HG03565 (cell line): Measurements from ENCODE around the gene FPR1.
"Not testable (repeated sequence)": the region's sequence is repeated elsewhere in the genome, so short reads cannot be mapped to it uniquely, and the experiment has no call there.

Experiments used
- ATAC-seq: cut with Tn5 transposase; IDR thresholded peaks from one replicate; pipeline ENCODE4 v1.9.1; 2021; ENCODE audit warnings: mild to moderate bottlenecking, moderate library complexity; ENCODE audit not compliant: unreplicated experiment

FPR1 gene

DNA sequence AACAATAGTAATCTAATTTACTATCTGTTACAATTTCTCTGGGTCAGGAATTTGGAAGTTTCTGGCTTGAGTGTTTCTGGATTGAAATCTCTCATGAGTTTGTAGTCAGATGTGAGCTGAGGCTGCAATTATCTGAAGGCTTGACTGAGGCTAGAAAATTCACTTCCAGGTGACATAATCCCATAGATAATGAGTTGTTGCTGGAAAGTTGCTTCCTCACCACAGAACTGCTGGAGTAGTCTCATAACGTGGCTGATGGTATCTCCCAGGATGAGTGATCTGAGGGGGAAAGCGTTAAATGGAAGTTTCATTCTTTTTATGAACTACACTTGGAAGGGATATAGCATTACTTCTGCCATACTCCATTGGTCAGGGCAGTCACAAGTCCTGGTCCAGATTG lies 28.0 kb upstream of the FPR1 start:
- ATAC-seq: no peak

DNA sequence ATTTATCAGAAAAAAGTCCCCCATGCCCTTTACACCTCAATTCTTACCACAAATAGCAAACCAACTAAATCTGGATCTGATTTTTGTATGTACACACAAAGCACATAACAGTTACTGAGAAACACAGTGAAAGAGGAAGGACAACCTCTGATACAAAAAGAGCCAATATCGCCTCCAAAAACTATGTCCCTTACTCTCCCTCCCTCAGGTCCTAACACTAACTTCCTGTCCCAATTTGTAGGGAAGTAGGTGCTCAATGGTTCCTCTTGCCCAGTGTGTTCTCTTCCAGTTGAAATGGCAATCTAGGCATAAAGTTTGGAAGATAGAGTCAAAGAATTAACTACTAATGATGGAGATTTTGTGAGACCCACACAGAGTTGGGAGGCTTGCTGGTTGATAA lies 27.5 kb upstream of the FPR1 start:
- no peak for ATAC-seq

GRCh38 chr19:51777570-51778462 lies 26.1 kb upstream of the FPR1 start:
- ATAC-seq: no peak

DNA sequence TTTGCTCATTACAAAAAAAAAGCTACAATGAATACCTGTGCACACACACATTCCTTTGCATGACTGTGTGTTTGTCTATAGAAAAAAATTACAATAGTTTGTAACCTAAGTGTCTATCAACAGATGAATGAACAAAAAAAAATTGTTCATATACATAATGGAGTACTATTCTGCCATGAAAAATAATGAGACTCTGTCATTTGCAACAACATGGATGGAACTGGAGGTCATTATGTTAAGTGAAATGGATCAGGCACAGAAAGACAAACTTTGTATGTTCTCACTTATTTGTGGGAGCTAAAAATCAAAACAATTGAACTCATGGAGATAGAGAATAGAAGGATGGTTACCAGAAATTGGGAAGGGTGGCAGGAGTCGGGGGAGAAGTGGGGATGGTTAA lies 24.9 kb upstream of the FPR1 start:
- not testable (repeated sequence) for ATAC-seq

- no peak for ATAC-seq
These were observed 21.3 kb upstream of the FPR1 start for GRCh38 chr19:51772977-51773376.

DNA sequence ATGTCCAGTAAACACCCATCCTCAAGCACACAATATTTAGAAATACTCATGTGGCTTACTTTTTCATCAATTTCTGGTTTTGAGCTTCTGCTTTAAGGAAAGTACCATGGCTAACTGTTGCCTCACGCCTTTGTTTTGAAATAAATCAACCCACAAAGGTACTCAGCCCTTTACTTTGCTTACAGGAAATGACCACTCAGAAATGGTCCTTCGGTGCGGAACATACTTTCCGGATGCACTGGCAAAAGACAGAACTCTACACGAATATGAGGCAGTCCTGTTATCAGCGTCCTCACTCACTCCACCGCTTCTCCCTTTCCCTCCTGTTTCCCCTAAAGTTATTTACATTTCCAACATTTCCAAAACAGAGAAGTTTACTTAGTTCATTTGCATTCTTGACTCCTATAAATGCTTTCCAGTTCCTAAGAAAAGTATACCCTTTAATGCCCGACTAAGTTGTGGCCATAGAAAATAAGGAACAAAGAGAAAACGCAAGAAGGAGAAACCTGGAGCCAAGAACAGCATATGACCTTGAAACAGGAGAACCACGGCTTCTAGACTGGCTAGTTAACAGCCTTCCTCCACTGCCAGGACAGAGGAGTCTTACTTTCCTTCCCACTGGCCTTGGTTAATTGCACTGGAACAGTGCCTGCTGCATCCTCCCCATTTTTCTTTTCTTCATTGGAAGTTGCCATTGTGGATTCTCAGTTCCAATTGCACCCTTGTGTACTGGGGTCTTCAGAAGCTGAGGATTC lies 19.9 kb upstream of the FPR1 start:
- ATAC-seq: no peak

DNA sequence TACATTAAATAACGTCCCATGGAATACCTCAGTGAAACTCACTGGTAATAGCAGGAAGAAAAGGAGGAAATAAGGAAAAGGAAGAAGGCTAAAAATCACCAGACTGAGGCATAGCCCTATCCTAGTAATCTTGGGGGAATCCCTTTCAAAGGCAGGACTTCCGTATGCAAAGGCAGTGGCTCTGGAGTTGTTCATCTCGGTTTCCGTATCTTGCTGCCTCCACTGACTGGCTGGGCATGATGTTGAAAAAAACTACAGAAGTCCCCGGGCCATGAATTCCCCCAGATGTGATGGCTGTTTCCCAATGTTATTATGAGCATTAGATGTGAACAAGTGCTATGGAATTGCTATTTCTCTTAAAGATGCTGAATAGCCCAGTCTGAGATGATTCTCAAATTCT lies 14.8 kb upstream of the FPR1 start:
- no peak for ATAC-seq

DNA sequence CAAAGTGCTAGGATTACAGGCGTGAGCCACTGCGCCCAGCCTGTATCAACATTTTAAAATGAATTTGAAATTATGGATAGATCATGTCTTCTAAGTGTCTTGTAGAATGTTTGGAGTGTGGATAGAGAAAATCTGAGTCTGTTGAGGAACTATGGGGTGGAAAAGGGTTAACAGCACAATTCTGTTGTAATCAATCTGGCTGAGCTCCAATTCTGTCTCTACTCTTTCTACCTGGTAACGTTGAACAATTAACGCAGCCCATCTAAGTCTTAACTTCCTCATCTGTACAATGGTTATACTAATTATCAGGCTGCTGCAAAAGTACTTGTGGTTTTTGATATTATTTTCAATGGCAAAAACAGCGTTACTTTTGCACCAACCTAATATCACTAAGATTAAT lies 13.4 kb upstream of the FPR1 start:
- no peak for ATAC-seq

DNA sequence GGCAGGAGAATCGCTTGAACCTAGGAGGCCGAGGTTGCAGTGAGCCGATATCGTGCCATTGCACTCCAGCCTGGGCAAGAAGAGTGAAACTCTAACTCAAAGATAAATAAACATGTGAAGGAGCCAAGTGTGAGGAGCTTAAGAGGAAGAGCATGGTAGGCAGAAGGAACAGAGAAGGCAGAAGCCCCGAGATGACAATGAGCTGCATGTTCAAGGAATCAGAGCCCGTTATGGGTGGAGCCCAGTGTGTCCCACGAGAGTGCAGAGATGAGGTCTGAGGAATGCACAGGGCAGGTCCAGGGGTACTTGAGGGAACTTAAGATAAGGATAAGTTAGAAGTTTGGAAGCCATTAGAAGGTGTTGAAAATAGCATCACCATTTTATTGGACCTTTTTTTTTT lies 10.0 kb upstream of the FPR1 start:
- ATAC-seq: no peak

DNA sequence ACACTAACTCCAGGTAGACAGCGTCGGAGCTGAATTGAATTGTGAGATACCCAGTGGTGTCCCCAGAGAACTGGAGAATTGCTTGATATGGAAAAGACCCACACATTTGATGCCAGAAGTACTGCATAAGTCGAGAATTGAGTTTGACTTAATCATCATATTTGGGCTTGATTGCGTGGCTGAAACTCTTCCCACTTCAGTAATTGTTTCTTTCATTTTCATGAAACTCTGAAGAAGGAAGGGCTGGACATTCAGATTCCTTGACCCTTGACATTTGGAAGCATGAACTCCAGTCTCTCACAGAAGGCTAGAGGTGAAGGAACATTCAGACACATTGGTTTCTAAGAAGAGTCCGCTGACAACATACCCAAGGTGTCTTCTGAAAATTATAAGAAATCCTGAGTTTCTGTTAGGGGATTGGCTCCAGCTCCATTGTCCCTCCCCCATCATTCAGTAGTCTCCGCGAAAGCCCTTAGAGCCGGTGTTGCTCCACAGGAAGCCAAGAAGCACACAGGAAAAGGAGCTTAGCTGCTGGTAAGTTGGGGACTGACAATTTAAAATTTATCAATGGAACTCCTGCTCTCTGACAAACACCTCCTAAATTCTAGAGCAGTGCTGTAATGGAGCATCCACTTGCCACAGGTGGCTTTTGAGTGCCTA lies 9.1 kb upstream of the FPR1 start, which contains the start of gene FPR2:
TSS of gene FPR2 (plus strand) at position 484 of the 660 bp plus-strand sequence. CDS start 7,479 bp downstream, outside the sequence.
- no peak for ATAC-seq

DNA sequence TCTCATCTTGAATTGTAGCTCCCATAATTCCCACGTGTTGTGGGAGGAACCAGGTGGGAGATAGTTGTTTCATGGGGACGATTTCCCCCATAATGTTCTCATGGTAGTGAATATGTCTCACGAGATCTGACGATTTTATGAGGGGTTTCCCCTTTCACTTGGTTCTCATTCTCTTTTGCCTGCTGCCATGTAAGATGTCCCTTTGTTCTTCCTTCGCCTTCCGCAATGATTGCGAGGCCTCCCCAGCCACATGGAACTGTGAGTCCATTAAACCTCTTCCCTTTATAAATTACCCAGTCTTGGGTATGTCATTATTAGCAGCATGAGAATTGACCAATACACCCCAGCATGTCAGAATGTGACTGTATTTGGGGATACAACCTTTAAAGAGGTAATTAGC lies 3.9 kb upstream of the FPR1 start:
- ATAC-seq: no peak

GRCh38 chr19:51754770-51755169 lies 3.1 kb upstream of the FPR1 start:
- no peak for ATAC-seq

GRCh38 chr19:51754109-51754508 lies 2.4 kb upstream of the FPR1 start:
- no peak for ATAC-seq

DNA sequence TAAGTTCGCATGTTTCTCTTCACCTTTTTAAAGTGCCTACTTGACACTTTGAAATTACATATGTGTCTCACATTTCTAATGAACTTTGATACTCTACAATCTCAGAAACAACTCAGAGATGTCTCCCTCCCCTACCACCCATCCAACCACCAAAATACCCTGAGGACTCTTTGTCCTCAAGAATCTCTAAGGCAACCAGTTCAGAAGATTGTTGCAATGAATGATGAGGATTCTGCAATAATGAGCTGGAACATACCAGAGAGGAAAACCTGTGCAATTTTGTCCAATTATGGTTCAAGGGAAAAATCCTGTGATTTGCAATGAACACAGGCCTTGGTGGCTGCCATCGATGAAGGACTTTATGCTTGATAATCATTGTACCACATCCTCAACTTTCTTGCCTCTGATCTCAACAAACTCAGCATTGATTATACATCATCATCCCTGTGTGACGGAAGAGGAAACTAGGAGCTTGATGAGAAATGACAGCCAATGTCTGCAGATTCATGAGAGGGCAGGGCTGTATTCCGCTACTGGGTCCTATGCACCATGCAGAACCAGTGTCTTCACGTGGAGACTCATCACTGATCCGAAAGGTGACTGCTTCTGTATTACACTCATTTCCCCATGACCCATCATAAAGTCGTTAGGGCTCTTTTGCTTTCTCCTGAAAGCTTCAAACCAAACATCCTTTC lies 1.1 kb downstream of the FPR1 start:
- ATAC-seq: no peak

DNA sequence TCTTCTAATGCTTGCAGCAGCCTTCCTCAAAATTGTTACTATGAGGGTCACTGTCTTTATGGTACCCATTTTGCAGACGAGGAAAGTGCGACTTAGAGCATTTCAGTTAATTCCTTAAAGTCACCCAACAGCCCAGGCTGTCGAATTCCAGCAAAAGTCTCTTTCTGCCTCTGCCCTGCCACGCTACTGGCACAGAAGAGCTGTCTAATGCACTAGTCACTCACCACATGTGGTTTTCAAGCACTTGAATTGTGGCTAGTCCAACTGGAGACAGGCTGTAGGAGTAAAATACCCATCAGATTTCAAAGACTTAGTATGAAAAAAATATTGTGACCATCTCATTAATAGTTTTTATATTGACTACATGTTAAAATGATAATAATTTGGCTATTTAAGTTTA lies 1.7 kb downstream of the FPR1 start:
- no peak for ATAC-seq

DNA sequence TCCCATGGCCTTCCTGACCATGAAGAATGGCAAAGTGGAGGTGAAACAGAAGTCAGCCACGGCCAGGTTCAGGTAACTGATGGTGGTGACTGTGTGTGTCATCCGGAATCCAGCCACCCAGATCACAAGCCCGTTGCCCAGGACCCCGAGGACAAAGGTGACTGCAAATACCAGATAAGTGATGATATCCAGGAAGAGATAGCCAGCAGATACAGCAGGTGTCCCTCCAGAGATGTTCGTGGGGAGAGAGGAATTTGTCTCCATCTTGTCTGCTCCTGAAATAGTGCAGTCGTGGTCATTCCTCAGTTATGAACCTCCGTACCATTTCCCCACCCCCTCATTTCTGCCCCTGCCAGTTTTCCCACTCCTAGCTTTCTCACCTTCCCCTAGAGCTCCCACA lies 4.9 kb downstream of the FPR1 start:
- ATAC-seq: no peak

DNA sequence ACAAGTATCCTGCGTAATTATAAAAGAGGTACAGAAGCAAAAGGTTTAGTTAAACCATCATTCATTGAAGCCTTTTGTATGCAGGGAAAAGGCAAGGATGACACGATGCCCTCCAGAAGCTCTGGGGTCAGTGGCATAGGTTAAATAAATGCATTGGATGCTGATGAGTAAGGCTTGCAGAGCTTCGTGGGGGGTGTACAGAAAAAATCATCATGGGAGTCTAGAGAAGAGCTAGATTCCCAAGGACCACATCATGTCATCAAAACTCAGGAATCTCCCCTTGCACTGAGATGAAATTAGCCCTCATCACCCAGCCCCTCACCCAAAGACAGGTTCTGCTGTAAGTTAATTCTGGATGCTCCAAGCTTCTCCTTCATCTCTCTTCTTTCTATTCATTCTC lies 8.3 kb downstream of the FPR1 start:
- ATAC-seq: no peak

DNA sequence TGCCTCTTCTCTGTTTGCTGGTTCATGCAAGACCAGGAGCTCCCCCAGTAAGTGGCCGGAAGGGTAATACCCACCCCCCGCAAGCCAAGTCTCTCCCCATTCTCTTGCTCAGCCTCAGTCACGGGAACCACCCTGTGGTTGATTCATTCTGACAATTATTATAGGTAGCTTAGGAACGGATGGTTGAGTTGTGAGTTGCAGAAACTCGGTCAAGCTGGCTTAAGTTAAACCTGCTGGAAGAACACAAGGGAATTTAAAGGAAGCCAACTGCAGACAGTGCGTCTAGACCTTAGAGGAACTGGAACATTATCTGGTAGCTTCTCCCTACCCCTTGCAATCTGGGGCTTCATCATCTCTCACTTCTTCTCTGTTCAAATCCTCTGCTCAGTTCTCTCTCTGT lies 8.9 kb downstream of the FPR1 start:
- no peak for ATAC-seq

- ATAC-seq: no peak
These were observed 11.3 kb downstream of the FPR1 start for GRCh38 chr19:51740356-51740755.

DNA sequence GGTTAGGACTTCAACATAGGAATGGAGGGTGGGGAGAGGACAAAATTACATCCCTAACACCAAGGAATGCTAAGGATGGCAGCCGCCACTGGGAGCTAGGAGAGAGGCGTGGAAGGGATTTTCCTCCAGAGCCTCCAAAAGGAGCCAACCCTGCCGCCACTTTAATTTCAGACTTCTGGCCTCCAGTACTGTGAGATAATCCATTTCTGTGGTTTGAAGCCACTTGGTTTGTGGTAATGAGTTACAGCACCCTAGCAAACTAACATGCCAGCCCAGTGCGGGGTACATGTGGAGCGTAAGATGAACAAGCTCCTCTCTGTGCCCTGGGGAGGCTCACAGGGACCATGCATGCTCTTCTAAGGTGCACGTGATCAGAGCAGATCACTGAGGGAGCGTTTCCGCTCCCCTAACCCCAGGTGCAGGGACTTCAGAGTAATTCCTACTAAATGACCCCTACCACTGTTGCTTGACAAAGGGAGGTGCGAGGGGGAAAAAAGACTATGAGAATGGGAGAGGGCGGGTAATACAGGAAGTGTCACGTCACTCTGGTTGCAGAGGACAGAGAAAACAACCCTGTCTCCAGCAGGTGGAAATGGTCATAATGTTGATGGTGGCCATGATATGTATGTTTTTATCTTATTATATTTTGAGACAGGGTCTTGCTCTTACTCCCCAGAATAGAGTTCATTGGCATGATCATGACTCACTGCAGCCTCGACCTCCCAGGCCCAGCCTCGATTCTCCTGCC lies 12.0 kb downstream of the FPR1 start:
- ATAC-seq: no peak
